COLO829 (cell line): ENCODE data around the gene SPAG17.

Experiments used
- DNase-seq: peaks from one replicate; pipeline ENCODE4 v3.0.0; 2012; ENCODE audit warnings: low spot score

SPAG17 gene

DNA sequence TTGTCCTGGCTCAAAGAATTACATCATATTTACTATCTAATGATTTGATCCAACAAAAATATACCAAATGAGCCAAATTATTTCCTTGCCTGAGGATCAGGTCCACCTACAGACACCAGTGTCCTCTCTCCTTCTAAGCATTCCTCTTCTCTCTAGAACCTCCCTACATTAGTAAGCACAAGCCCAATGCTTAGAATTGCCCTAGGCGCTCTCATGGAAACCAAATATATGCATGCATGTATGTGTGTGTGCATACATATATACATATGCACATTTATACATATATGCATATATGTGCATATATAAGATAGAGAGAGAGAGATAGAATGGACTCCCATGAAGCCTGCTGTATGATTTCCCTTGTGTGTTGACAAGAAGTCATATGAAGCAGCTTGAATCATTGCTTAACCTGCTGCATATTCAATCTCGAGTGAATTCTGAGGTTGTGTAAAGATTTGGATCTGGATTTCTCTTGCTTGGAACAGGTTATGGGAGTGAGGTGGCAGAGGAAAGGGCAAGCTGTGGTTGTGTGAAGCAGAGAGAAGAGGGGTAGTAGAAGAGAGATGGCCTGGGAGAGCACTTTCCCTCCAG lies 66.1 kb downstream of the SPAG17 start:
- no peak for DNase-seq

DNA sequence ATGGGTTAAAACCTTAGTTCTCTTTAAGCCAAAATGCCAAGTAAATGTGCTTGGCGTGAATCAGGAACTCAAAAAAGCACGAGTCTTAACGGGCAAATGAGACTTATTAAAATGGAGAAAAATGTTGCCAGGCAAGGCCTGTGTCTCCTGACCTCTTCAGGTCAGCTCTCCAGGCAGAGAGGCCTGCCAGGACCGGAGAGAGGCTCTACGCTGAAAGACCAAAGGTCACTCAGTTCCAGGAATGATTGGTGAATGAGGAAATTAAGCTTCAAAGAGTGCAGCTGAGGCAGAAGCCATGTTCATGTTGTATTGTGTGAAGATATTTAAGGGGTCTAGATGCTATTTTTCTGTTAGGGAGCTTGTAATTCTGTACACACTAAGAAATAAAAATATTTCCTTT lies 66.6 kb downstream of the SPAG17 start:
- DNase-seq: no peak

DNA sequence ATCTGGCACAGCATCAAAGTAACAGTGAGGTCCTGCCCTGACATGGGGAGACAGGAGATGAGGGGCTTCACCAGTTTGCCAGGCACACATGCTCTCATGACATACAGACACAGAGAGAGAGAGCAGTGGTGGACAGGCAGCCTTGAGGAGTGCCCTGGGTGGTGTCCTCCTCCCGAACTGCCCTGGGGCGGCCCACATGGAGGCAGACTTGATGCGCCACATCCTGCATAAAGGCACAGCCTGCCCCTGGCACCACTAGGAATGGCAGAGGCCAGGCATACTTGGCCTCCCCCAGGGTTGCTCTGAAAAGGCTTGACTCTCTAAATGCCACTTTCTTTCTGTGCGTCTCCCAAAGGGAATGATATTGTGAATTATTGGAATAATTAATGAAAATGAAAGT lies 67.5 kb downstream of the SPAG17 start:
- DNase-seq: no peak

DNA sequence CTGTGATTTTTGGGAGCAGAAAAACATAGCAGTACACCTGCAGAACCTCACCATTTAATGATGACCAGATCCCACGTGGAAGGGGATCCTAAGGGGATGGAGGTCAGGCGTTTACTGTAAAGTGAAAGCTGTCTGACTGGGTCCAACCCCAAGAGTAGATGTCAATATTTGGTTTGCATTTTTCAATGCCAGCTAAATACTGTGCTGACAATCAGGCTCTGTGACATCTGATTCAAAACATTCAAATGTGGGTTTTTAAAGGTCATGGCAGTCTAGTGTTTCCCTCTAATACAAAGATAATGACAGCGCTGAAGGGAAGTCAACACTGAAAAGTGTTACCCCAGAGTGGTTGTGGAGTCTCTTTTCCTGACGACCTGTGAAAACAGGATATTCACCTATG lies 68.1 kb downstream of the SPAG17 start:
- no peak for DNase-seq

DNA sequence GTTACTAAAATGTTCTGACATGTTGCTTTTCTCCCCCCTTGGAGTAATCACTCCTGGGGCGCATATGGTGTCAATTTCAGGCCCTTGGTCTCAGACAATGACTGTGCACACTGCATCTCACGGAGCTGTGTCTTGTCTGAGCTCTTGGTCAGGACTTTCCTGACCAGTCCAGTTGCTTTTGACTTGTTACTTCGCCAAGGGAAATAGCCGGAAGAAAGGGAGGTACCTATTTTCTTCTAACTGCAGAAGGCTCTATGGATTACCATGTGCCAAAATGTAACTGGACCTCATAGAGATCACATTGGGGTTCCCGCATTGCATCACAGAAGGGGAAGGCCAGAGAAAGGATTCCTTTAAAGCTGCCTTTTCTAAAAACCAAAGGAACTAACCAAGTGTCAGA lies 68.6 kb downstream of the SPAG17 start:
- DNase-seq: no peak

DNA sequence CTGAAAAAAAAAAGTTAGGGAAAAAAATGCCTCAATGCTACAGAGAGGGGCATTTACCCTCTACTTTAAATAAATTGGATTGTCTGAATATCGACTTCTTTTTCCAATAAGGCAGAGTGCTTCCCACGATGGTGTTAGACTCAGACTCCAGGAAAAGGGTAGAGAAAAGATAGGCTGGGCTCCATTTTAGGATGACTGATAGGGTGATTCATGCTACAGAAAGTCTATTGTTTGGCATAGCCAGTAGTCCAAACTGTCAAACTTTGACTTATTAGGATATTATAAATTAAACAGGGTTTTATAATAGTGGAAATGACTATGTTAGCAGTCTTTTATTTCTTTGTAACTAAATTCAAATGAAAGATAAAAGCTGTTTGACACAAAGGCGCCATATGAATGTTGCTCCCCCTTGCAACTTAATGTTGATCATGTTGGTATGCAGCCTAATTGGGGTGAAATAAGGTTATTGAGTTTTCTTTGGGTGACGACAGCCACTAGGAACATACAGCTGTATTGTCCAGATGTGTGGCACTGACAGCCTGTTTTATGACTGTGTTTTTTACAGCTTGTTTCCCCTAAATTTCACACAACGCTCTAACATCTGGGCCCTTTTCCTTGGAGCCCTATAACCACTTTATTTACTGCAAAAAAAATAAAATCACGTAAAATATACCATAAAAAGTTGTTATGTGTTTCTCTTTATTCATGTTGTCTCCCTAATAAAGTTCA lies 69.3 kb downstream of the SPAG17 start:
- DNase-seq: no peak

DNA sequence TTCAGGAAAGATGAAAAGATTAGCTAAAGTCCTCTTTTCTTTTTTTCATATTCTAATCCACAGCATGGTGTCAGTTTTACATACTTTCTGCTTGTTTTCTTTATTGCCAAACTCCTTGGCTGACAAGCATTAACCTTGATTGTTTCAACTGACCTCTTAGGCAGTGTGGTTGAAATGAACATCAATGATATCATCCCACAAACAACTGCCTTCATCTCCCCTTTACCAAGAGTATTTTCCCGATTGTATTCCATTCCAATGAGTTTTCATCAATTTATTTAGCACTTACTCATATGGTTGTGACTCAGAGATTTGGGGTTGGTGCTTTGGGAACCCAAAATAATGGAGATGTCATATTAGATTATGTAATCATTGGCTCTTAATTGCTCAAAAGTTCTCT lies 71.8 kb downstream of the SPAG17 start:
- DNase-seq: no peak

DNA sequence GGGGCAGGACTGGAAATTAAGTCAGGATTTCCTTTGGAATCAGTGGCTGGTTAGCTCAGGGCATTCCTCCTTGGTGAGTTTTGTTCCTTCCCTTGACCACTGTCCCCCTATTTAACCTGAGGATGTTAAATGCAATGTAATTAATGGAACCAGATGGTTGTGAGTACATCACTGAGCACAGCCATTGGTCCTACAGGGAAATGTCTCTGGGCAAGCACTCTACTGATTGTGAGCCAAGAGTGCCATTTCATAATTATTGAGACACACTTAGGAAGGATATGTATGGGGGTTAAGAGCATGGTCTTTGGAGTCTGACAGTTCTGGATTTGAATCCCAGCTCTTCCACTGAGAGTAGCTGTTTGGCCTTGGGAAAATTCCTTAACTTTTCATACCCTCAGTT lies 74.4 kb downstream of the SPAG17 start:
- DNase-seq: no peak

DNA sequence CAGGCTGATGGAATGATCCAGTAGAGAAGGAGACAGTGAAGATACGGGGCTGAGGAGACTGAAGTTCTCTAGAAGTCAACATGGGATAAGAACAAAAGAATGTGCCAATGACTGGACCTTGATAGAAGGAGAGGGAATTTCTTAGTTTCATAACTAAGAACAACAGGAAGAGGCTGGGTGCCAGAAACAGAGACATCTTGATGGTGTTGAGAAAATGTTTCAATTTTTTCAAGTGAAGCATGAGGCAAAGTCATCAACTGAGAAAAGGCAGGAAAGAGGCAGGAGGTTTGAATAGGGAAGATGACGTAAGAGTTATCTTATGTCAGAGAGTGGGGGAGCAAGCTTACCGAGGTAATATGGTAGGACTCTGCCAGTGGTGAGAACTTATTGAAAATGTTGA lies 80.1 kb downstream of the SPAG17 start:
- no peak for DNase-seq

DNA sequence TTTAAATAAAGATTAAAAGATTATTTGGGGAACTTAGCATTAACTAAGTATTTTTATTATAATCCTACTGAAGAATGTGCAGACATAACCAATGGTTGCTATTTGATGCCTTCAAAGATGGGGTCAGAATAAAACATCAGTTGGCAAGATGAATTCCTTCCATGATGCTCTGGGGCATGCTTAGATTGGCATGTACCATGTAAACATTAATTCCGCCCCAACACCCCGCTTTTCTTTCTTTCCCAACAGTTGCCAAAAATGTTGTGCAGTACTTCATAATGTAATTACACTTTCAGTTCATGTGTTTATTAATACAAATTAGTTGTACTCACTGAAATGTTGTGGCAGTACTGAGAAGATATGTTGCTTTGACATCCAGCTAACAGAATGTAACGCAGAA lies 82.6 kb downstream of the SPAG17 start:
- no peak for DNase-seq

DNA sequence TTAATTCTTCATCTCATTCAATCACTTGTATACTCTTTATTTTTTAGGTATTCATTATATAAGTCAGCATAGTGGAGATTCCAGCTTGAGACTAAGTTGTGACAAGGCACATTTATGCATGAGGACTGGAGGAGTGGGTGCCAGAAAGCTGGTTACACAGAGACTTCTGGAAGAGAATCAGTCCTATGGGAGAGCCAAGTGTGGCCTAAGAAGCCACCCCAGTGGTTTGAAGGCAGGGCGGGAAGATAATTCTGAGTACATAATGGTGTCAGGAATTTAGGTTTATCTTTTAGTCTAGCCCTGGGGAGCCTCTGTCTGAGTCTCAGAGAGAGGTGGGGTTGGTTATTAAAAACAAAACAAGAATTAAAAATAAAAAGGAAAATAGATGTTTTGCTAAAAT lies 83.0 kb downstream of the SPAG17 start:
- DNase-seq: no peak

DNA sequence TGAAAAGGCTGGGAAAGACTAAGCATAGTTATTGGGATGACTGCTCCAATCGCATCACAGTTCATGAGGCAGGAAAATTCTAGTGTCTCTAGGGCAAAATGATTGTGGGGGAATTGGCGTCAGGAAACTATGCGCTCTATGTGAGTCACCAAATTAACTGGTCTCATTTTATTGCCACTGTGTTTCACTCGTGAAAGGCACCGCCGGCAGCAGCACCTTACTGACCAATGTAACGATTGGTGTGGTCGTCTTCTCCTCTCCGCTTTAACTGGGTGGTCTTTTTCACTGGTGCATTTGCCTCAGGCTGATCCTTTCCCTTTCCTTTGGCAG lies 83.5 kb downstream of the SPAG17 start:
- peak; percentile 43 for DNase-seq

DNA sequence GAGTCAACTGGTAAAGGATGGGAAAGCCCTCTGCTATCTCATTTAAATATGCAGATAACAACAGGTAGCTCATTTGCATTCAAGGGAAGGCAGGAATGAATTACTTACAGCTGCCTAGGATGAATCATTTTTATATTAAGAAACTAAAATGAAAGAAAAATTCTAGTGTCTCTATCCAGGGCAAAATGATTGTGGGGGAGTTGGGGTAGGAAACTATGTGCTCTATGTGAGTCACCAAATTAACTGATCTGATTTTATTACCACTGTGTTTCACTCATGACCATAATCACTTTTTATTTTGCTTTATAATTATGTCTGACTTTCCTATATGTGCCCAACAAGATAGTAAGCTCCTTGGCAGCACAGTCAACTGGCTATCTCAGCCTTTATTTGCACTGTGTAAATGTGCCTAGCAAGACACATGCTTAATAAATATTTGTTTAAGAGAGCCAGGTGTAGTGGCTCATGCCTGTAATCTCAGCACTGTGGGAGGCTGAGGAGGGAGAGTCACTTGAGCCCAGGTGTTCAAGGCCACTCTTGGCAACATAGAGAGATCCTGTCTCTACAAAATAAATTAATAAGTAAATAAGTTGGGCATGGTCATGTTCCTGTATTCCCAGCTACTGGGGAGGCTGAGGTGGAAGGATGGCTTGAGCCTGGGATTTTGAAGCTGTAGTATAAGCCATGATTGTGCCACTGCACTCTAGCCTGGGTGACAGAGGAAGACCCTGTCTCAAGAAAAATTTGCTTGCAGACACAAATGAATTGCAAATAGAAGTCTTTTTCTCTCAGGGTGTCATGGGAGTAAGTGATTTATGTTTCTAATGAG lies 84.1 kb downstream of the SPAG17 start:
- no peak for DNase-seq

DNA sequence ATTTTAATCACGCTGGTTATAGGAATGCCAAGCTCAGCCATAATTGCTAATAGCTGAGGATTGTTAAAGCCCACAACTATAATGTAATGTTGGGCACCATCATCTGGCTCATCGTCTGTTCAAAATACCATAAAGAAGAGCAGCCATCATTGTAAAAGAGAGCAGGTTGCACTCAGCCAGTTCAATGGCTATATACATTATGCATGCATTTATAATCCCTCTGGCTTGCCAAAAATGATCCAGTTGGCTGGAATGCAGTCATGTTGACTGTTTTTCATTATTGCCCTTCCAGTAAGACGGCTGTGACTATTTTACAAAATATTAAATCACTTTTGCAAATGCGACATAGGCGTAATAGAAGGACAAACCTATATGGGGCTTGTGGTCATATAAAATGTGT lies 85.3 kb downstream of the SPAG17 start:
- no peak for DNase-seq

DNA sequence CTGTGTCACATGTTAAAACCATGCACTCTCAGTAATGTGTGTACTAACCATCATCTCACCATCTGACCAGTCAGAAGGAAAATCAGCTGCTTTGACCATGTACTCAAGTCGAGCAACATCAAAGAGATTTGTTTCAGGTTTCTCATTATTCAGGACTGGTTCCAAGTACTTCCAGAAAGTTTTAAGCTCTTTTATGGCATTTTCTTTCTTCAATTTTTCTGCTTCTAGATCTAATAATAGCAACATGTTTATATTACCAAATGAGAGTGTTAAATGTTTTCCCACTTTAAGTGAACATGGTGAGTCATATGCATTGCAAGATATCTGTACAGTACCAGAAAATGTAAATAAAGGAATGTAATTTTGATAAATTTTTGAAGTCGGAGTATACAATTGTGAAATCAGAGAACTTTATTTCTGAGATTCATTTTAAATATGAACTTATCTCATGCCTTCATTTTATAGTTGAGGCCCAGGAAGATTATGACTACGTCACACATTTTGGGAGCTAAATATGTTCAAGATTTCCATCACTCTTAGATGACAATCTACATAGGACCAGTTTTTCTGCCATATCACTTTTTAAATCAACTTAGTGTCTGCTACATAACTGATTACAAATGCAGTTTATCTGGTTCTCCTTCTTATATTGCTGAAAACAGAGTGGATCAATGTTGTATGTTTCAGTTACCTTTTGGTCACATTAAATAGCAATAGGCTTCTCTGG lies 87.2 kb downstream of the SPAG17 start:
- no peak for DNase-seq

DNA sequence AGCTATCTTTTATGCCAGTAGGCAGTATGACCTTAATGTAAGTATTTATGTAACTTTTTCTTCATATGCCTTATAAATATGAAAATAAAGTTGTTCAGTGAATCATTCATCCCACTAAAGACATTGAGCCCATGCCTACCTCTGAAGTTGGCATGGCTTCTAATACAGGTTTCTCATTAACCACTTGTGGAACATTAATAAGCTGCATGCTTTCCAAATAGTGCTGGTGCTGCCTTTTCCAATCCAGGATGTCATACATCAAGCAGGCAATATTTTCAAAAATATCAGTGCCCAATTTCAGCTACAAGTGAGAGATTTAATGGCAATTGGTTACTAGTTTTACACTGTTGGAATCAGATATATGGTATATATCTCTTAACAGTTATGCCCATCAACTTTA lies 92.0 kb downstream of the SPAG17 start:
- no peak for DNase-seq

DNA sequence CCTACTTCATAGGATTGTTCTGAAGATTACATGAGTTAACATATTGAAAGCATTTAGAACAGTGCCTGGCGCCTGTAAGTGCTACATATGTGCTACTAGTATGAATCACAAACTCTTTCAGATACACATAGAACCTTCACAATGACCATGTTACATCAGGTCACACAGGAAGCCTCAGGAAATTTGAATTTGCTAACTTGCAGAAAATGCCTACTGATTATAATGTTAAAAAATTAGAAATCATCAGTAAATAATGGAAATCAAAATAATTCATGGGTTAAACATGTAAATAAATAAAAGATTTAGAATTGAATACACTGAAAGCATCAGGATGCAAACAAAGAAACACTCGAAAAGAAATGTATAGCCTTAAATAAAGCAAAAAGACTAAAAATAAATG lies 94.9 kb downstream of the SPAG17 start:
- DNase-seq: no peak

DNA sequence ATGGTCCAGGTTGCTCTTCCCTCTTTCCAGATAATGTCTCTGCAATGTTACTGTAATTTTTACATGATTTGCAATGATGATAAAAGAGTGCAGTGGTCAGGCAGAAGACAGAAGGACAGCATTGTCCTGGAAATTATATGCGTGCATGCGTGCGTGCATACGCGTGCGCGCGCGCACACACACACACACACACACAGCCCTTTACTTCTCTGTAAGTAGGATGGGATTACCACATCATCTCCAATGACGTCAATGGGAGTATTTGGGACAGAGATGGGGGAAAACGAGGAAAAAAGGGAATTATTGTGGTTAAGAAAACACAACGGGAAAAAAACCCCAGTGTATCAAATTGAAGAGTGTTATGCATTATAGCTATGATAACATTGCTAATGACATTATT lies 99.7 kb downstream of the SPAG17 start:
- no peak for DNase-seq

DNA sequence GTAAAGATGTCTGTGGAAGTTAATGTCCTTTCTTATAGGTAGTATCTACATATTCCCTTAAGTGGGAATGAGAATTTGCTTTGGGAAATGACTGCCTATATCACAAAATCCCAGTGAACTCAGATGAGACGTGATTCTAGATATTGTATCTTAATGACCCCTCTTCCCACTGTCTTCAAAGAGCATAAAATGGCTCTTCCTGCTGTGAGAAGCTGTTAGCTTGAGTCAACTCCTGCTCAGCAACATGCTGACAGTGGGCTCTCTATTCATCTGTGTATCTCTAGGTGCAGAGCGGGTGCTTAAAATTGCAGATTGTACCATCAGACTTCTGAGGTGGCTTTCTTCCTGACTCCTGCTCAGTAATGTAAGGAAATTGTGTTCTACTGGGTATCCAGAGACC lies 100.6 kb downstream of the SPAG17 start:
- no peak for DNase-seq

DNA sequence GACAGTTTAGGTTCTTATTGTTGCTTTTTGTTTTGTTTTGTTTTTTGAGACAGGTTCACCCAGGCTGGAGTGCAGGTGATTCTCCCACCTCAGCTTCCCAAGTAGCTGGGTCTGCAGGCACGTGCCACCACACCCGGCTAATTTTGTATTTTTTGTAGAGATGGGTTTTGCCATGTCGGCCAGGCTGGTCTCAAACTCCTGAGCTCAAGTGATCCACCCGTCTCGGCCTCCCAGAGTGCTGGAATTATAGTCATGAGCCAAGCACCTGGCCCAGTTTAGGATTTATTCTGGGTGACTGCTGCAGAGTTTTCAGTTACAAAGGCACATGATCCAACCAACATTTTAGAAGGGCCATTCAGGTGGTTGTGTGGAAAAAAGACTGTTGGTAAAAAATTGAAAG lies 102.0 kb downstream of the SPAG17 start:
- DNase-seq: no peak

DNA sequence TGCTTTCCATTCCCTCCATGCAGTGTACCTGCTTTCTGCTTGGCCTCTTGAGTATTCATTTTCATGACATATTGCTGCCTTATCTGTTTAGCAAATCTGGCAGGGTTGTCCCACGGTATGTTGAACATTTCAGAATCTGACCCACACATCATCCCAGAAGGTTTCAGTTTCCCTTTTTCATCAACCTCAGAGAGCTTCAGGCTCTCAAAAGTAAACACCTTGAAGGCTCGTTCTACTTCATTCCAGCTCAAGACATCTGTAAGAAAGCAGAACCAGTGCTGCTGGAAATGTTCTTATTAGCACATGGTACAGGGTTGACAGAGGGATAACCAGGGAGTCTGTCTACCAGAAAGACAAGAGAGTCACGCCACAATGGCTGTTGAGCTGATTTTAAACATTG lies 103.6 kb downstream of the SPAG17 start:
- no peak for DNase-seq

DNA sequence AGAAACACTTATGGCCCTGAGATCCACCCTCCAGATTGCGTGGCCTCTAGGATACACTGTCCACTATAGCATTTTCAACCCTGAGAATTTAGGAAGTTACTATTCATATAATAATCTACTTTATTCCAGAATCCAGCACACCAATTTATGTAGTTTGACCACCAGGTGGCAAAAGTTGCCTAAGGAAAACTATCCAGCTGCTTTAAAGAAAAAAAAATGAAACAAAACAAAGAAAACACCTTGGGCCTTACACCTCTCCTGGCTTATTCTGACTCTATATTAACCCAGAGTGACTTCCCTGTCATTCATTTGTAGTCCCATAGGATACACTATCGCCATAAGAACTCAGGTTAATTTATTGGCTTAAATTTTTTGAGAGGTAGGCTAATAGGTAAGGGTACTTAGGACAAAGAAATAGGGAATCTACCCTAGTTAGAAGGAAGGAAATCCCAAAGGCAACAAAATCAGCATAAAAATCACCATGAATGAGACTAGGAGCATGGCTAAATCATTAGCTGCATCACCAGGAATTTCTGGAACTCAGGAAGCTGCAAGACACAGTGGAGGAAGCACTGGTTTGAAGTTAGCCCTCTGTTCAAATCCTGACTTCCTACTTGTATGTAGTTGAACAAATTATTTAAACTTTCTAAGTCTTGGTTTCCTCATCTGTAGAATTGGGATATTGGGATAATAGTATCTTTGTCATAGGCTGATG lies 107.5 kb downstream of the SPAG17 start:
- DNase-seq: no peak
